K562 (cell line): Measurements from ENCODE around the gene ABHD17B.

ENCODE experiments used
- MAX ChIP-seq: sonication (generic); formaldehyde crosslinking; IDR thresholded peaks from 2 replicates; pipeline ENCODE4 v1.9.0; 2022; ENCODE audit warnings: mild to moderate bottlenecking, missing genetic modification reagents
- TF ChIP-seq, protein P1 (sequence below), 3 experiments: IDR thresholded peaks in 2 of 3; conservative IDR thresholded peaks in 1 of 3; 2 replicates each; pipeline ENCODE4 v1.5.1; 2011 to 2012; ENCODE audit warnings: low read length in 3 of 3, mild to moderate bottlenecking in 3 of 3, control low read depth in 2 of 3, improper control_type of control experiment in 1 of 3, inconsistent platforms in 1 of 3, low read depth in 1 of 3, mixed read lengths in 1 of 3, moderate library complexity in 1 of 3; ENCODE audit not compliant: insufficient read depth in 2 of 3

DNA sequence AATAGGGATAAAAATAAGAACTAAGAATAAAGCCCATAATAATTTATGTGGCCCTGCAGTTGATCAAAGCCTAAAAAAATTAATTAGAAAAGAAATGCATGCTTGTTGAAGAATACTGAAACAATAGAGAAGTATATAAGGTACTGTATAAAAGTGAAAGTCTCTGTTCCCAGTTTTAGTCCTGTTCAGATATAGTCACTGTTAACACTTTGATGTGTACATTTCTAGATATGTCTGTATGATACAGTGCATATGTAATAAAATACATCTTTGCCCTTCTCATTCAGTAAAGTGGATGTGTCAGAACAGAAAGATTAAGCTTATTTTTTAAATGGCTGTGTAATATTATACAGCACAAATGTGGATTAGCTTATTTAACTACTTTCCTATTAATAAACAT, 4.5 kb upstream of the ABHD17B start:
- TF ChIP-seq, protein P1, sequence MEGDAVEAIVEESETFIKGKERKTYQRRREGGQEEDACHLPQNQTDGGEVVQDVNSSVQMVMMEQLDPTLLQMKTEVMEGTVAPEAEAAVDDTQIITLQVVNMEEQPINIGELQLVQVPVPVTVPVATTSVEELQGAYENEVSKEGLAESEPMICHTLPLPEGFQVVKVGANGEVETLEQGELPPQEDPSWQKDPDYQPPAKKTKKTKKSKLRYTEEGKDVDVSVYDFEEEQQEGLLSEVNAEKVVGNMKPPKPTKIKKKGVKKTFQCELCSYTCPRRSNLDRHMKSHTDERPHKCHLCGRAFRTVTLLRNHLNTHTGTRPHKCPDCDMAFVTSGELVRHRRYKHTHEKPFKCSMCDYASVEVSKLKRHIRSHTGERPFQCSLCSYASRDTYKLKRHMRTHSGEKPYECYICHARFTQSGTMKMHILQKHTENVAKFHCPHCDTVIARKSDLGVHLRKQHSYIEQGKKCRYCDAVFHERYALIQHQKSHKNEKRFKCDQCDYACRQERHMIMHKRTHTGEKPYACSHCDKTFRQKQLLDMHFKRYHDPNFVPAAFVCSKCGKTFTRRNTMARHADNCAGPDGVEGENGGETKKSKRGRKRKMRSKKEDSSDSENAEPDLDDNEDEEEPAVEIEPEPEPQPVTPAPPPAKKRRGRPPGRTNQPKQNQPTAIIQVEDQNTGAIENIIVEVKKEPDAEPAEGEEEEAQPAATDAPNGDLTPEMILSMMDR (IDR thresholded peaks at IDR 0.05 in 2 of 3, conservative IDR thresholded peaks at IDR 0.05 in 1 of 3; ENCODE audit: insufficient read depth in 2 of 3, low read depth in 1 of 3, low read length in 3 of 3): no peak
- no peak for TF ChIP-seq MAX (CRISPR knock-in tag)
